ENCODE results near the gene SH3BP4.

SH3BP4 gene

DNA sequence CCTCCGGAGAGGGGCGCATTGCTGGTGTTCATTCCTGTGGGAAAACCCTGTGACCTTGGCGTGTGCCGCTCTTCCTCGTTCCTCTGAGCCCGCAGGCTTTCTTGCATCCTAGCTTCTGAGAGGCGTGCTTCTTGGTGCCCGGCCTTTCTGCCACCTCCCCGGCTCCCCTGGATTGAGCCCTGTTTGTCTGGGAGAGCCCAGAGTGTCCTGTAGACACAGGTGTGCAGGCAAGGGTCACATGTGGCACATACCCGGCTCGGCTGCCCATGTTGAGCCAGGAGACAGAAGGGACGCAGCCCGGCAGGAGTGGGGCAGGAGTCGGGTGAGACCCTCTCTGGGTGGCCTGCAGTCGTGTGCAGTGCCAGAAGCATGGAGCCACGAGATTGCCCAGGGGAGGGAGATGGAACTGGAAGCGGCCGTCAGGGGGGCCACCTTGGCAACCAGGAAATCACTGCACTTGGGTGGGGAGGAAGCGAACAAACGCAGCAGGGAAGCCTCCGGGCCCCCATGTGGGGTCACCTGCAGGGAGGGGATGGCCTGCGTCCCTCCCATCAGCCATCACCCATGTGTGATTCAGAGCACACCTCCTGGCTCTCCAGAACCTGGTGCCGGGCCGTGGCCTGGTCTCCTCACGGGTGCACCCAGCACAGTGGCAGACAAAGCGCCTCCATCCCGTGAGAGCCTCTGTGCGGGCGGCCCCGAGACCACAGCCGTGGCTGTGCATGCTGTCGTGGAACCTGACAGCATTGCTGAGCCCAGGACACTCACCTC lies 92.9 kb downstream of the SH3BP4 start:
- Histone ChIP-seq H3K14ac (ENCODE audit: low read length in 2 of 2) (no peak overlapping the region), H2BK15ac (ENCODE audit: low read depth, poor library complexity, severe bottlenecking) (no peak overlapping the region), H3K4me2 (ENCODE audit: low read length, poor library complexity, severe bottlenecking) (no peak overlapping the region), H3K9me3 (ENCODE audit: control insufficient read depth, low read length) (no peaks in the 10 kb centered on the region), H4K8ac (ENCODE audit: low read length) (no peak overlapping the region), H3K4me1 (ENCODE audit: control insufficient read depth, insufficient read depth, low read depth, low read length) (peaks cover 22% of the 10 kb centered on the region), H3K23ac (ENCODE audit: low read length in 2 of 2) (no peak overlapping the region), H3K27me3 (ENCODE audit: control insufficient read depth in 1 of 2, insufficient read depth in 1 of 2, low read length in 2 of 2) (no peaks in the 10 kb centered on the region), H2BK120ac (ENCODE audit: low read depth, low read length) (no peak overlapping the region), H3K4me3 (ENCODE audit: insufficient read depth in 1 of 2, low read depth in 1 of 2, low read length in 2 of 2) (no peak overlapping the region), H2BK5ac (ENCODE audit: low read depth, low read length, poor library complexity, severe bottlenecking) (no peak overlapping the region), H2BK12ac (ENCODE audit: low read length in 2 of 2) (no peak overlapping the region), H3K79me1 (replicated peaks; ENCODE audit: low read length, poor library complexity, severe bottlenecking) (peaks cover 2% of the 10 kb centered on the region), H3K18ac (ENCODE audit: low read depth in 1 of 2, low read length in 2 of 2) (no peak overlapping the region), H3K4ac (ENCODE audit: low read depth in 1 of 2, low read length in 2 of 2) (no peak overlapping the region), H3K9ac (ENCODE audit: low read length) (no peak overlapping the region), H3K27ac (ENCODE audit: low read length, poor library complexity, severe bottlenecking) (no peak overlapping the region), H3K36me3 (ENCODE audit: control insufficient read depth in 1 of 2, insufficient read depth in 2 of 2, low read depth in 1 of 2, low read length in 2 of 2) (peaks cover 84 to 89% of the 10 kb centered on the region in 2 experiments), H2AK5ac (ENCODE audit: low read length, severe bottlenecking) (no peak overlapping the region), H2AFZ (ENCODE audit: low read depth, low read length) (no peak overlapping the region), H4K91ac (ENCODE audit: low read length) (no peak overlapping the region)
- no peak for DNase-seq
- WGBS: 89% methylated on average over 32 of the region's 32 CpGs

DNA sequence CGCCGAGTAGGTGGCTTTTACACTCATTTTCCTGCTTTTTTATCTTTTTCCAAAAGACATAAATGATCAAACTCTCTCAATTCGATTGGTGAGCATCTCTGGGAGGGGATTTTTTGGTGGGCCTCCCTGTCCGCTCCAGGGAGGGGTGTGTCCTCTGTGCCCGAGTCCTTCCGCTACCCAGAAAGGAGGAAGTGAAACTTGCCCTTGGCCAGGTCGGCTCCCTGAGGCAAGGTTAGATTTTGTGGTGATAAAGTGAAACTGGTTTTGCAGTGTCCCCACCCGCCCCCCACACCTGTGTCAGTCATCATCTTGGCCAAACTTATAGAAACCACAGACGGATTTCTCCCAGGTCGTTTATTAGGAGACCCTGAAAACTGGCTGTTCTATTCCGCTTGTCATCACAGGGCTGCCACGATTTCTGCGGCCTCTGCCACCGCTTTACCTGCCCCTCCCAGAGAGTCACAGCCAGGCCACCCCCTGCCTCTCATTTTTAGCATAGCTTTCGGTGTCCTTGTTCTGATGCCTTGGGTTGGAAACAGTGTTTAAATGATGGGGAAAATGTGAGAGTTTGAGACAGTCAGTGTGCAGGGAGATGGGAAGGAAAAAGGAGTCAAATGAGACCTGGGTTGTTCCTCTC lies 93.6 kb downstream of the SH3BP4 start:
- Histone ChIP-seq H3K14ac (ENCODE audit: low read length in 2 of 2) (no peak overlapping the region), H3K27me3 (ENCODE audit: control insufficient read depth in 1 of 2, insufficient read depth in 1 of 2, low read length in 2 of 2) (no peaks in the 10 kb centered on the region), H2BK12ac (ENCODE audit: low read length in 2 of 2) (no peak overlapping the region), H4K8ac (ENCODE audit: low read length) (no peak overlapping the region), H2AK5ac (ENCODE audit: low read length, severe bottlenecking) (no peak overlapping the region), H3K9ac (ENCODE audit: low read length) (no peak overlapping the region), H3K4me1 (ENCODE audit: control insufficient read depth, insufficient read depth, low read depth, low read length) (peaks cover 26% of the 10 kb centered on the region), H3K18ac (ENCODE audit: low read depth in 1 of 2, low read length in 2 of 2) (no peak overlapping the region), H3K36me3 (ENCODE audit: control insufficient read depth in 1 of 2, insufficient read depth in 2 of 2, low read depth in 1 of 2, low read length in 2 of 2) (peaks cover 85 to 88% of the 10 kb centered on the region in 2 experiments), H3K79me1 (replicated peaks; ENCODE audit: low read length, poor library complexity, severe bottlenecking) (peaks cover 2% of the 10 kb centered on the region), H2BK15ac (ENCODE audit: low read depth, poor library complexity, severe bottlenecking) (no peak overlapping the region), H3K4ac (ENCODE audit: low read depth in 1 of 2, low read length in 2 of 2) (no peak overlapping the region), H3K27ac (ENCODE audit: low read length, poor library complexity, severe bottlenecking) (no peak overlapping the region), H3K4me3 (ENCODE audit: insufficient read depth in 1 of 2, low read depth in 1 of 2, low read length in 2 of 2) (no peak overlapping the region), H3K4me2 (ENCODE audit: low read length, poor library complexity, severe bottlenecking) (no peak overlapping the region), H2BK5ac (ENCODE audit: low read depth, low read length, poor library complexity, severe bottlenecking) (no peak overlapping the region), H3K9me3 (ENCODE audit: control insufficient read depth, low read length) (no peaks in the 10 kb centered on the region), H3K23ac (ENCODE audit: low read length in 2 of 2) (no peak overlapping the region), H2AFZ (ENCODE audit: low read depth, low read length) (no peak overlapping the region), H2BK120ac (ENCODE audit: low read depth, low read length) (no peak overlapping the region), H4K91ac (ENCODE audit: low read length) (no peak overlapping the region)
- DNase-seq: no peak
- 98% methylated on average over 13 of the region's 15 CpGs for WGBS

DNA sequence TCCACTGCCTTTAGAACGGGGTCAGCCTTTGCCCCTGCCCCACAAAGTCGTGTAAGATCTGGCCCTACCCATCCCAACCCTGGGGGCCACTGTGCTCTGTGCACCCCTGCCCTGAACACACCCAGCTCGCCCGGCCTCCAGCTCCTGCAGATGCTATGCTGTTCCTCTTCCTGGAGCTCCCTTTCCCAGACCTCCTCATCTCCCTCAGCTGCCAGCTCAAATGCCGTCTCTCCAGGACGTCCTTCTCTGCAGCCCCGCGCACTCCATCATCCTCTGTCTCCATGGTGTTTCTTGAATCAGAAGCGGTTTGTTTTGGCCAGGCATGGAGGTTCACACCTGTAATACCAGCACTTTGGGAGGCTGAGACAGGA lies 94.1 kb downstream of the SH3BP4 start:
- Histone ChIP-seq H2BK15ac (ENCODE audit: low read depth, poor library complexity, severe bottlenecking) (no peak overlapping the region), H3K9ac (ENCODE audit: low read length) (no peak overlapping the region), H3K14ac (ENCODE audit: low read length in 2 of 2) (no peak overlapping the region), H3K4ac (ENCODE audit: low read depth in 1 of 2, low read length in 2 of 2) (no peak overlapping the region), H2BK5ac (ENCODE audit: low read depth, low read length, poor library complexity, severe bottlenecking) (no peak overlapping the region), H3K27me3 (ENCODE audit: control insufficient read depth in 1 of 2, insufficient read depth in 1 of 2, low read length in 2 of 2) (no peaks in the 10 kb centered on the region), H3K36me3 (ENCODE audit: control insufficient read depth in 1 of 2, insufficient read depth in 2 of 2, low read depth in 1 of 2, low read length in 2 of 2) (peaks cover 80 to 88% of the 10 kb centered on the region in 2 experiments), H3K4me2 (ENCODE audit: low read length, poor library complexity, severe bottlenecking) (no peak overlapping the region), H2AFZ (ENCODE audit: low read depth, low read length) (no peak overlapping the region), H3K27ac (ENCODE audit: low read length, poor library complexity, severe bottlenecking) (no peak overlapping the region), H3K9me3 (ENCODE audit: control insufficient read depth, low read length) (no peaks in the 10 kb centered on the region), H2BK120ac (ENCODE audit: low read depth, low read length) (no peak overlapping the region), H4K91ac (ENCODE audit: low read length) (no peak overlapping the region), H3K4me3 (ENCODE audit: insufficient read depth in 1 of 2, low read depth in 1 of 2, low read length in 2 of 2) (no peak overlapping the region), H2AK5ac (ENCODE audit: low read length, severe bottlenecking) (no peak overlapping the region), H3K23ac (ENCODE audit: low read length in 2 of 2) (no peak overlapping the region), H3K4me1 (ENCODE audit: control insufficient read depth, insufficient read depth, low read depth, low read length) (peaks cover 31% of the 10 kb centered on the region), H3K18ac (ENCODE audit: low read depth in 1 of 2, low read length in 2 of 2) (no peak overlapping the region), H3K79me1 (replicated peaks; ENCODE audit: low read length, poor library complexity, severe bottlenecking) (peaks cover 2% of the 10 kb centered on the region), H4K8ac (ENCODE audit: low read length) (no peak overlapping the region), H2BK12ac (ENCODE audit: low read length in 2 of 2) (no peak overlapping the region)
- no peak for DNase-seq
- WGBS: 97% methylated on average over 9 of the region's 9 CpGs

DNA sequence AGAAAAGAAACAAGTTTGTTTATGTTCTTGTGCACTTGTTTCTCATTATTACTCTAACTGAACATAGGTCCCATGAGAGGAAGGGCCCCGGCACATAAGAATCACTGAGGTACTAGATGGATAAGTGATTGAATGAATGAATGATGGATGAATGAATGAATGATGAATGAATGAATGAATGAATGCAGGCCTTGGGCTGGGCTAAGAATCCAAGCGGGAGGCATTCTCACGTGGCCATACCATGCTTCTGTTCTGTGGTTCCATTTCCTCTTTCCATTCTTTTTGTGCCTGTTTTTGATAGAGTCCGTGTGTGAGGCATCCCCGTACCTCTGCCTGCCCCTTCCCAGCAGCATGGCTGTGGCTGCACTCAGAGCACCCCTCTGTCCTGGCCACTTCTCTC lies 94.8 kb downstream of the SH3BP4 start:
- Histone ChIP-seq H2AK5ac (ENCODE audit: low read length, severe bottlenecking) (no peak overlapping the region), H2BK5ac (ENCODE audit: low read depth, low read length, poor library complexity, severe bottlenecking) (no peak overlapping the region), H3K18ac (ENCODE audit: low read depth in 1 of 2, low read length in 2 of 2) (no peak overlapping the region), H3K4ac (ENCODE audit: low read depth in 1 of 2, low read length in 2 of 2) (no peak overlapping the region), H3K4me3 (ENCODE audit: insufficient read depth in 1 of 2, low read depth in 1 of 2, low read length in 2 of 2) (no peak overlapping the region), H2BK120ac (ENCODE audit: low read depth, low read length) (no peak overlapping the region), H4K91ac (ENCODE audit: low read length) (no peak overlapping the region), H3K4me2 (ENCODE audit: low read length, poor library complexity, severe bottlenecking) (no peak overlapping the region), H3K27me3 (ENCODE audit: control insufficient read depth in 1 of 2, insufficient read depth in 1 of 2, low read length in 2 of 2) (no peaks in the 10 kb centered on the region), H3K4me1 (ENCODE audit: control insufficient read depth, insufficient read depth, low read depth, low read length) (peaks cover 38% of the 10 kb centered on the region), H2BK12ac (ENCODE audit: low read length in 2 of 2) (no peak overlapping the region), H3K36me3 (ENCODE audit: control insufficient read depth in 1 of 2, insufficient read depth in 2 of 2, low read depth in 1 of 2, low read length in 2 of 2) (peaks cover 74 to 88% of the 10 kb centered on the region in 2 experiments), H3K14ac (ENCODE audit: low read length in 2 of 2) (no peak overlapping the region), H3K9me3 (ENCODE audit: control insufficient read depth, low read length) (no peaks in the 10 kb centered on the region), H3K23ac (ENCODE audit: low read length in 2 of 2) (no peak overlapping the region), H2AFZ (ENCODE audit: low read depth, low read length) (no peak overlapping the region), H3K79me1 (replicated peaks; ENCODE audit: low read length, poor library complexity, severe bottlenecking) (peaks cover 2% of the 10 kb centered on the region), H2BK15ac (ENCODE audit: low read depth, poor library complexity, severe bottlenecking) (no peak overlapping the region), H4K8ac (ENCODE audit: low read length) (no peak overlapping the region), H3K9ac (ENCODE audit: low read length) (no peak overlapping the region), H3K27ac (ENCODE audit: low read length, poor library complexity, severe bottlenecking) (no peak overlapping the region)
- no peak for DNase-seq
- WGBS: 98% methylated on average over 5 of the region's 5 CpGs

Measured in mesenchymal stem cell (in vitro differentiated cells and primary cell).